Left ventricle myocardium inferior (tissue), 1 donor: ENCODE measurements around the gene USP12. TPM values are rescaled to one million over a fixed set of nuclear protein-coding genes. Genes with fewer than 3 reads are reported as not detected.
A peak's percentile ranks its signal among the peaks of the same experiment; 100 is the strongest.

Source experiments
- DNase-seq: peaks from one replicate; pipeline ENCODE4 v3.0.0-alpha.2; 2020
- H3K27ac ChIP-seq: fragments of 200-600 bp; replicated peaks from 2 replicates; pipeline ENCODE4 v1.8.0; 2021
- H3K27me3 ChIP-seq: fragments of 200-600 bp; 2 replicates; pipeline ENCODE4 v1.8.0; 2021; ENCODE audit warnings: low read depth
- H3K36me3 ChIP-seq: fragments of 200-600 bp; 2 replicates; pipeline ENCODE4 v1.8.0; 2021
- H3K4me1 ChIP-seq: fragments of 200-600 bp; 2 replicates; pipeline ENCODE4 v1.8.0; 2021
- H3K4me3 ChIP-seq: fragments of 200-600 bp; 2 replicates; pipeline ENCODE4 v1.8.0; 2021; ENCODE audit warnings: mild to moderate bottlenecking, moderate library complexity
- H3K9me3 ChIP-seq: fragments of 200-600 bp; replicated peaks from 2 replicates; pipeline ENCODE4 v1.8.0; 2021
- CTCF ChIP-seq: fragments of 200-600 bp; IDR thresholded peaks from 2 replicates; pipeline ENCODE4 v1.8.0; 2021; ENCODE audit warnings: antibody characterized with exemption, mild to moderate bottlenecking, borderline replicate concordance
- intact Hi-C: fragments of 100-400 bp; cut with micrococcal nuclease; formaldehyde crosslinking; loops from one replicate; pipeline ENCODE4 v1.11.0; 2022
- total RNA-seq: library from RNA; stranded (reverse); fragmentation: NEBNext Ultra II Directional; extraction: Animal tissue kit (Norgen Biotek cat#: 25700); gene quantifications from one replicate; pipeline ENCODE4 v1.2.1, GENCODE V29; 2021
- donor health status: DM: no; HTN: yes; CAD: no; lungs with severe emphysema.

Gene USP12
- total RNA-seq, 1 donor from 2014 or later: 16.8 TPM

GRCh38 chr13:27199696-27200095 is 28.1 kb upstream of the USP12 start:
- Histone ChIP-seq H3K4me1 (no peaks in the 10 kb centered on the region), H3K27me3 (peaks cover 16% of the 10 kb centered on the region), H3K4me3 (no peak overlapping the region), H3K36me3 (no peaks in the 10 kb centered on the region), H3K9me3 (no peaks in the 10 kb centered on the region), H3K27ac (no peak overlapping the region)
- no peak for DNase-seq
- TF ChIP-seq CTCF: no peak
- intact Hi-C loops: no loop called here

- Histone ChIP-seq H3K36me3 (no peaks in the 10 kb centered on the region), H3K27ac (no peak overlapping the region), H3K9me3 (no peaks in the 10 kb centered on the region), H3K27me3 (peaks cover 21% of the 10 kb centered on the region), H3K4me3 (no peak overlapping the region), H3K4me1 (no peaks in the 10 kb centered on the region)
- intact Hi-C loops: no loop called here
- no peak for TF ChIP-seq CTCF
- DNase-seq: no peak
Measured at GRCh38 chr13:27199211-27199610, 27.6 kb upstream of the USP12 start.

- TF ChIP-seq CTCF: no peak
- H3K27me3 ChIP-seq: peaks cover 21% of the 10 kb centered on the region
- no peak overlapping the region for H3K4me3 ChIP-seq
- peak overlapping the region; percentile 40 for H3K27ac ChIP-seq
- no peaks in the 10 kb centered on the region for H3K4me1 ChIP-seq
- no peaks in the 10 kb centered on the region for H3K36me3 ChIP-seq
- intact Hi-C loops: no loop called here
- no peak for DNase-seq
- no peaks in the 10 kb centered on the region for H3K9me3 ChIP-seq
Measured at GRCh38 chr13:27194895-27195764, 23.5 kb upstream of the USP12 start.

- Histone ChIP-seq H3K27me3 (peaks cover 21% of the 10 kb centered on the region), H3K4me1 (no peaks in the 10 kb centered on the region), H3K9me3 (no peaks in the 10 kb centered on the region), H3K27ac (no peak overlapping the region), H3K36me3 (no peaks in the 10 kb centered on the region), H3K4me3 (no peak overlapping the region)
- TF ChIP-seq CTCF: no peak
- intact Hi-C loops: no loop called here
- no peak for DNase-seq
Measured at GRCh38 chr13:27194209-27194608, 22.6 kb upstream of the USP12 start.

- no peaks in the 10 kb centered on the region for H3K36me3 ChIP-seq
- H3K9me3 ChIP-seq: no peaks in the 10 kb centered on the region
- intact Hi-C loops: no loop called here
- no peaks in the 10 kb centered on the region for H3K4me1 ChIP-seq
- no peak overlapping the region for H3K27ac ChIP-seq
- no peak overlapping the region for H3K4me3 ChIP-seq
- DNase-seq: no peak
- TF ChIP-seq CTCF: no peak
- H3K27me3 ChIP-seq: peaks cover 21% of the 10 kb centered on the region
Measured at GRCh38 chr13:27193496-27193895, 21.9 kb upstream of the USP12 start.
